ENCODE measurements around the gene RGL1.

RGL1 gene

GRCh38 chr1:183869664-183870063 lies 64.7 kb downstream of the RGL1 start:
- H3K4me1 ChIP-seq (ENCODE audit: insufficient read depth, low read length) = peaks cover 22% of the 10 kb centered on the region
- H3K4me3 ChIP-seq (ENCODE audit: low read length) = no peak overlapping the region
- no peak overlapping the region for H2AFZ ChIP-seq (ENCODE audit: low read depth, low read length)
- peaks cover 6% of the 10 kb centered on the region for H3K36me3 ChIP-seq (ENCODE audit: insufficient read depth, low read length)
- no peaks in the 10 kb centered on the region for H3K27me3 ChIP-seq (ENCODE audit: insufficient read depth, low read length)
- no peaks in the 10 kb centered on the region for H3K9me3 ChIP-seq (ENCODE audit: low read length)

- Histone ChIP-seq H3K27me3 (ENCODE audit: insufficient read depth, low read length) (no peaks in the 10 kb centered on the region), H3K36me3 (ENCODE audit: insufficient read depth, low read length) (peaks cover 6% of the 10 kb centered on the region), H3K4me3 (ENCODE audit: low read length) (no peak overlapping the region), H2AFZ (ENCODE audit: low read depth, low read length) (no peak overlapping the region), H3K4me1 (ENCODE audit: insufficient read depth, low read length) (peaks cover 22% of the 10 kb centered on the region), H3K9me3 (ENCODE audit: low read length) (no peaks in the 10 kb centered on the region)
Measured at GRCh38 chr1:183870351-183871077, 65.6 kb downstream of the RGL1 start.

GRCh38 chr1:183871142-183871541 lies 66.2 kb downstream of the RGL1 start:
- no peak overlapping the region for H3K4me3 ChIP-seq (ENCODE audit: low read length)
- no peaks in the 10 kb centered on the region for H3K9me3 ChIP-seq (ENCODE audit: low read length)
- peaks cover 22% of the 10 kb centered on the region for H3K4me1 ChIP-seq (ENCODE audit: insufficient read depth, low read length)
- H2AFZ ChIP-seq (ENCODE audit: low read depth, low read length) = no peak overlapping the region
- peaks cover 5% of the 10 kb centered on the region for H3K36me3 ChIP-seq (ENCODE audit: insufficient read depth, low read length)
- H3K27me3 ChIP-seq (ENCODE audit: insufficient read depth, low read length) = no peaks in the 10 kb centered on the region

- Histone ChIP-seq H2AFZ (ENCODE audit: low read depth, low read length) (no peak overlapping the region), H3K36me3 (ENCODE audit: insufficient read depth, low read length) (peaks cover under 1% of the 10 kb centered on the region), H3K4me3 (ENCODE audit: low read length) (no peak overlapping the region), H3K27me3 (ENCODE audit: insufficient read depth, low read length) (no peaks in the 10 kb centered on the region), H3K9me3 (ENCODE audit: low read length) (no peaks in the 10 kb centered on the region), H3K4me1 (ENCODE audit: insufficient read depth, low read length) (peaks cover 22% of the 10 kb centered on the region)
Measured at GRCh38 chr1:183871601-183872000, 66.7 kb downstream of the RGL1 start.

GRCh38 chr1:183872403-183872802 lies 67.5 kb downstream of the RGL1 start:
- Histone ChIP-seq H3K4me1 (ENCODE audit: insufficient read depth, low read length) (peaks cover 29% of the 10 kb centered on the region), H2AFZ (ENCODE audit: low read depth, low read length) (no peak overlapping the region), H3K36me3 (ENCODE audit: insufficient read depth, low read length) (no peaks in the 10 kb centered on the region), H3K9me3 (ENCODE audit: low read length) (no peaks in the 10 kb centered on the region), H3K4me3 (ENCODE audit: low read length) (no peak overlapping the region), H3K27me3 (ENCODE audit: insufficient read depth, low read length) (no peaks in the 10 kb centered on the region)

GRCh38 chr1:183873642-183874041 lies 68.7 kb downstream of the RGL1 start:
- Histone ChIP-seq H3K27me3 (ENCODE audit: insufficient read depth, low read length) (no peaks in the 10 kb centered on the region), H3K9me3 (ENCODE audit: low read length) (no peaks in the 10 kb centered on the region), H3K36me3 (ENCODE audit: insufficient read depth, low read length) (no peaks in the 10 kb centered on the region), H2AFZ (ENCODE audit: low read depth, low read length) (no peak overlapping the region), H3K4me1 (ENCODE audit: insufficient read depth, low read length) (peaks cover 33% of the 10 kb centered on the region), H3K4me3 (ENCODE audit: low read length) (no peak overlapping the region)

- H3K4me1 ChIP-seq (ENCODE audit: insufficient read depth, low read length) = peaks cover 28% of the 10 kb centered on the region
- no peaks in the 10 kb centered on the region for H3K9me3 ChIP-seq (ENCODE audit: low read length)
- H3K4me3 ChIP-seq (ENCODE audit: low read length) = no peak overlapping the region
- H3K36me3 ChIP-seq (ENCODE audit: insufficient read depth, low read length) = no peaks in the 10 kb centered on the region
- H2AFZ ChIP-seq (ENCODE audit: low read depth, low read length) = no peak overlapping the region
- no peaks in the 10 kb centered on the region for H3K27me3 ChIP-seq (ENCODE audit: insufficient read depth, low read length)
Measured at GRCh38 chr1:183876309-183876708, 71.4 kb downstream of the RGL1 start.

- Histone ChIP-seq H3K9me3 (ENCODE audit: low read length) (no peaks in the 10 kb centered on the region), H2AFZ (ENCODE audit: low read depth, low read length) (peak overlapping the region; percentile 27), H3K27me3 (ENCODE audit: insufficient read depth, low read length) (no peaks in the 10 kb centered on the region), H3K4me3 (ENCODE audit: low read length) (no peak overlapping the region), H3K4me1 (ENCODE audit: insufficient read depth, low read length) (peaks cover 31% of the 10 kb centered on the region), H3K36me3 (ENCODE audit: insufficient read depth, low read length) (no peaks in the 10 kb centered on the region)
Measured at GRCh38 chr1:183877053-183877720, 72.3 kb downstream of the RGL1 start.

- H3K36me3 ChIP-seq (ENCODE audit: insufficient read depth, low read length) = peaks cover 6% of the 10 kb centered on the region
- no peaks in the 10 kb centered on the region for H3K27me3 ChIP-seq (ENCODE audit: insufficient read depth, low read length)
- H2AFZ ChIP-seq (ENCODE audit: low read depth, low read length) = no peak overlapping the region
- no peaks in the 10 kb centered on the region for H3K9me3 ChIP-seq (ENCODE audit: low read length)
- peaks cover 32% of the 10 kb centered on the region for H3K4me1 ChIP-seq (ENCODE audit: insufficient read depth, low read length)
- H3K4me3 ChIP-seq (ENCODE audit: low read length) = no peak overlapping the region
Measured at GRCh38 chr1:183879494-183879893, 74.6 kb downstream of the RGL1 start.

- peaks cover 32% of the 10 kb centered on the region for H3K4me1 ChIP-seq (ENCODE audit: insufficient read depth, low read length)
- H3K27me3 ChIP-seq (ENCODE audit: insufficient read depth, low read length) = no peaks in the 10 kb centered on the region
- peaks cover 7% of the 10 kb centered on the region for H3K36me3 ChIP-seq (ENCODE audit: insufficient read depth, low read length)
- H2AFZ ChIP-seq (ENCODE audit: low read depth, low read length) = no peak overlapping the region
- H3K4me3 ChIP-seq (ENCODE audit: low read length) = no peak overlapping the region
- H3K9me3 ChIP-seq (ENCODE audit: low read length) = no peaks in the 10 kb centered on the region
Measured at GRCh38 chr1:183879966-183880365, 75.0 kb downstream of the RGL1 start.

- Histone ChIP-seq H3K4me1 (ENCODE audit: insufficient read depth, low read length) (peaks cover 32% of the 10 kb centered on the region), H3K36me3 (ENCODE audit: insufficient read depth, low read length) (peaks cover 9% of the 10 kb centered on the region)
Measured at GRCh38 chr1:183880531-183881243, 75.8 kb downstream of the RGL1 start.

GRCh38 chr1:183881387-183882131 lies 76.6 kb downstream of the RGL1 start:
- Histone ChIP-seq H3K4me1 (ENCODE audit: insufficient read depth, low read length) (peaks cover 32% of the 10 kb centered on the region), H3K9me3 (ENCODE audit: low read length) (no peaks in the 10 kb centered on the region), H3K36me3 (ENCODE audit: insufficient read depth, low read length) (peaks cover 9% of the 10 kb centered on the region), H3K4me3 (ENCODE audit: low read length) (no peak overlapping the region), H3K27me3 (ENCODE audit: insufficient read depth, low read length) (no peaks in the 10 kb centered on the region), H2AFZ (ENCODE audit: low read depth, low read length) (no peak overlapping the region)

More at GRCh38 chr1:183880531-183881243, 75.8 kb downstream of the RGL1 start:
- Histone ChIP-seq H3K9me3 (ENCODE audit: low read length) (no peaks in the 10 kb centered on the region), H2AFZ (ENCODE audit: low read depth, low read length) (no peak overlapping the region), H3K27me3 (ENCODE audit: insufficient read depth, low read length) (no peaks in the 10 kb centered on the region), H3K4me3 (ENCODE audit: low read length) (no peak overlapping the region)

Measured in neuron (in vitro differentiated cells).